Fibroblast of skin of left quadriceps (primary cell): ENCODE data around the gene MAPKAP1.

Experiments
- DNase-seq, 2 experiments: peaks; one replicate each; pipeline ENCODE4 v3.0.0-alpha.2; 2013; ENCODE audit warnings: low read depth in 2 of 2

The MAPKAP1 gene

GRCh38 chr9:125536167-125536772, 170.7 kb downstream of the MAPKAP1 start:
- DNase-seq: no peak

- DNase-seq: no peak
Measured at GRCh38 chr9:125534971-125535701, 171.9 kb downstream of the MAPKAP1 start.

- DNase-seq: no peak
Measured at GRCh38 chr9:125532812-125533594, 174.0 kb downstream of the MAPKAP1 start.

GRCh38 chr9:125532412-125532811, 174.6 kb downstream of the MAPKAP1 start:
- no peak for DNase-seq

- DNase-seq: no peak
Measured at GRCh38 chr9:125529589-125530515, 177.2 kb downstream of the MAPKAP1 start.

GRCh38 chr9:125529107-125529506, 177.9 kb downstream of the MAPKAP1 start:
- DNase-seq: no peak

GRCh38 chr9:125527471-125528002, 179.5 kb downstream of the MAPKAP1 start:
- DNase-seq: no peak

GRCh38 chr9:125525921-125526631, 180.9 kb downstream of the MAPKAP1 start:
- DNase-seq: peak; percentile 56 to 64

GRCh38 chr9:125524583-125525355, 182.2 kb downstream of the MAPKAP1 start:
- DNase-seq: peak; percentile 59 to 60

GRCh38 chr9:125523681-125524080, 183.3 kb downstream of the MAPKAP1 start:
- no peak for DNase-seq

GRCh38 chr9:125522328-125522725, 184.7 kb downstream of the MAPKAP1 start:
- peak; percentile 69 to 70 for DNase-seq

GRCh38 chr9:125521462-125522327, 185.3 kb downstream of the MAPKAP1 start:
- peak; percentile 81 to 82 for DNase-seq

GRCh38 chr9:125519734-125520133, 187.3 kb downstream of the MAPKAP1 start:
- no peak for DNase-seq

- no peak for DNase-seq
Measured at GRCh38 chr9:125517577-125517976, 189.4 kb downstream of the MAPKAP1 start.

GRCh38 chr9:125515983-125516940, 190.7 kb downstream of the MAPKAP1 start:
- DNase-seq: no peak

GRCh38 chr9:125515281-125515680, 191.7 kb downstream of the MAPKAP1 start:
- DNase-seq: no peak

GRCh38 chr9:125514468-125514867, 192.5 kb downstream of the MAPKAP1 start:
- DNase-seq: no peak
